ENCODE results near the gene DTX2.
"Not testable (repeated sequence)": the region's sequence is repeated elsewhere in the genome, so short reads cannot be mapped to it uniquely, and the experiment has no call there.

Gene DTX2

GRCh38 chr7:76495717-76496116 is 34.2 kb downstream of the DTX2 start:
- not testable (repeated sequence) for DNase-seq

- not testable (repeated sequence) for DNase-seq
Observed at GRCh38 chr7:76497918-76498582, 36.5 kb downstream of the DTX2 start.

- not testable (repeated sequence) for DNase-seq
Observed at GRCh38 chr7:76498583-76499200, 37.2 kb downstream of the DTX2 start.

GRCh38 chr7:76499201-76499923 is 37.9 kb downstream of the DTX2 start:
- not testable (repeated sequence) for DNase-seq

GRCh38 chr7:76499924-76500241 is 38.4 kb downstream of the DTX2 start:
- DNase-seq, result not testable (repeated sequence)

- DNase-seq, result not testable (repeated sequence)
Observed at GRCh38 chr7:76502224-76502623, 40.7 kb downstream of the DTX2 start.

- DNase-seq, result peak in 1 of 2 experiments; percentile 9
Observed at GRCh38 chr7:76502836-76503235, 41.3 kb downstream of the DTX2 start.

- DNase-seq, result not testable (repeated sequence)
Observed at GRCh38 chr7:76503244-76503643, 41.7 kb downstream of the DTX2 start.

GRCh38 chr7:76504351-76505167 is 43.0 kb downstream of the DTX2 start:
- DNase-seq, result not testable (repeated sequence)

- no peak for DNase-seq
Observed at GRCh38 chr7:76505168-76506080, 43.9 kb downstream of the DTX2 start.

GRCh38 chr7:76506081-76506440 is 44.6 kb downstream of the DTX2 start:
- no peak for DNase-seq

GRCh38 chr7:76506643-76507042 is 45.1 kb downstream of the DTX2 start:
- not testable (repeated sequence) for DNase-seq

- DNase-seq, result no peak
Observed at GRCh38 chr7:76507723-76508406, 46.4 kb downstream of the DTX2 start.

GRCh38 chr7:76509931-76510877 is 48.7 kb downstream of the DTX2 start, which contains the start of gene UPK3B:
Gene UPK3B (plus strand): TSS chr7:76510552. CDS start chr7:76510653, 101 bp downstream.
- DNase-seq, result no peak

GRCh38 chr7:76511200-76511910 is 49.8 kb downstream of the DTX2 start:
- not testable (repeated sequence) for DNase-seq

- not testable (repeated sequence) for DNase-seq
Observed at GRCh38 chr7:76511911-76512885, 50.7 kb downstream of the DTX2 start.

- no peak for DNase-seq
Observed at GRCh38 chr7:76512941-76513816, 51.7 kb downstream of the DTX2 start.

All from NCI-H446 (cell line).